ENCODE measurements around the gene BLOC1S3.

The BLOC1S3 gene

DNA sequence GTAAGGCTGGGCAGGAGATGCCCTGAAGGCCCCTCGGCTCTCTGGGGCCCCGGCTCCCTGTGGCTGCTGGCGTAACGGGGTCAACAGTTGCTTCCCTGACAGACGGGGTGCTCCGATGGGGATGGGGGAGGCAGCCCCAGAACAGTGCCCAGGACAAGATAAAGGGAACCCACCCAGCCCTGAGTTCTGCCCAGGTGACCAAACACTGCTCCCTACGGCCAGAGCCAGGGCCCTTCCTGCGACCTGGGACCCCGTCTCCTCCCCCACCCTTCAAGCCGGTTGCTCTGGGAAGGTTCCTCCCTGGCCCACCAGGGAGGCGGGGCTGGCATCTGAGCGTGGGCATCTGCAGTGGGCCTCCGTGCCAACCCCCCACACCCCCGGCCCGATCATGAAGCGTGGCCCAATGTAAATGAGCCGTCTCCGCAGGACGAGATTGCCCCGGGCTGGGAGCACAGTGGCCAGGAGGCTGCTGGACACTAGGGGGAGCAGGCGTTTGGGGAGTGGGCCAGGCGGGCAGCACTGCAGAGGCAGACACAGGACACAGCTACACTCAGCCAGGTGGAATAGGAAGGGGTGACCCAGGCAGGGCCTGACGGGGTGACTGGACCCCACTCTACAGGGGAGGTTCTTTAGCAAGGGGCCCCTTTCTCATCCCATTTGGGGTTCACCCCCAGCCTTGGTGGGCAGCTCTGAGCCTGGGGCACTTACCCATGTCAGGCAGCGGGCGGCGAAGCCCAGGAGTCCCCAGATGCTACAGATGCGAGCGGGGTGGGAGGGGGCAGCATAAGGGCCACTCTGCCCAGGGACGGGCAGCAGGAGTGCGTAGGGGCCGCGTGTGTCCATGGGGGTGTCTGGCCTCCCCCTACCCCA is 16.6 kb upstream of the BLOC1S3 start:
- no peak for DNase-seq (ENCODE audit: low read depth in 2 of 2)

DNA sequence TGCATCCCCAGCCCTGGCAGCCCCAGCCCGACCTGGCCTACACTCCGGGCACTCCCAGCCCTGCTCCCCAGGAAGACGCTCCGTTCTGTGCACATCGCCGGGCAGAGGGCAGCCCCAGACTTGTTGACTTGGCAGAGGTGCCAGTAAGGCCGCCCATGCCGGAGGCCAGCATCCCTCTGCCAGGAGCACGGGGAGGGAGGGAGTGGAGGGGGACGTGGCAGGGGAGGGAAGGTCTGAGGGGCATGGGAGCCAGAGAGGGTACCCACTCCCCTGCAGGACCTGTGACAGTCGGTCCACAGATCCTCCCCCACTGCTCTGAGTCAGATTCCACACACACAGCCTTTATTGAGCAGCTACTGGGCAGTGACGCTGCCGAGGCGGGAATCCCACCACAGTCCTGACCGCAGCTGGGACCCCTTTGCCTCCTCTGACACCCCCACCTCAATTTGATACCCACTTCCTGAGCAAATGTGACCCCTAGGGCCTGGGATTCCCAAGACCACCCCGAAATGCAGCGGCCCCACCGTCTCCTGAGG is 15.9 kb upstream of the BLOC1S3 start:
- DNase-seq (ENCODE audit: low read depth in 2 of 2): no peak

DNA sequence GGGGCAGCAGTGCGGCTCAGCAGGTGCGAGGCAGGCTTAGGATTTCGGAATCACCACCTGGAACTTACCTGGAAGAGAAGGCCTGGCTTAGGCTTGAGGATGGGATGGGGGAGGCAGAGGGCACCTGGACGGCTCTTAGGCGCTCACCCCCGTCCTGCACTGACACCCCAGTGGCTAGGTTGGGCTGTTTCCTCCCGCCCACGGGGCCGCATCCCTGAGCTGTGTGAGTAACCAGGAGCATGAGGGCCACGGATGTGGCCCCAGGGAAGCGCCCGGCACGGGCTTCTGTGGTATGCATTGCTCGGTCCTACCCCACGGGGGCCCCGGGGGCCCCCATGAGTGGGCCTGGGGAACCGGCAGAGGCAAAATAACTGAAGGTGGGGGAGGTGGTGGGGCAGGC is 15.4 kb upstream of the BLOC1S3 start:
- DNase-seq (ENCODE audit: low read depth in 2 of 2): no peak

DNA sequence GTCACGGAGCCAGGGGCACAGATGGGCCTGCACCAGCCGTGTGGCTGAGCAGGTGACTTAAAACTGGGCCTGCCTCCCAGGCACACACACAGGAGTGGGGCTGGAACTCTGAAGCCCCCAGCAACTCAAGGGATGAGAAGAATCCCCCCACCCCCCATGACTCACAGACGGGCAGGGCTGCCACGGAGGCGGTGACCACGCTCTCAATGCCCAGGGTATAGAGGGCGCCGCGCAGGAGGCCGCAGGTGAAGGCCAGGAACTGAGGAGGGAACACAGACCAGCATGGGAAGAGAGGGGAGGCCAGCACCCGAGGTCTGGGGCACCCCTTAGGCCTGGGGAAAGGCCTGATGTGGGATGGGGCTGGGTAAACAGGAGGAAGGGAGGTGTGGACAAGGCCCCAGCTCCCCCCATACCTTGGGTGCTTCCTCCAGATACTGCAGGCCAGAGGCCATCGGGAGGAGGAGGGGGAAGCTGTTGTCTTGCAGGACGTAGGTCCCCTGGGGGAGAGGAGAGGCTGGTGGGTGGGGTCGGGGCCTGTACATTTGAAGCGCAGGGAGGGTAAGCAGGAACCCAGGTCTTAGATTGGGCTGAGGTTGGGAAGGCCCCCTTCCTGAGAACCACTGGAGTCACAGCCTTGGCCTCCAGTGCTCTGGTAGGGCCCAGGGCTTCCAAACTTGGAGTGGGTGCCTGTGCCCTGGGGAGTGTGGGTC is 14.7 kb upstream of the BLOC1S3 start:
- no peak for DNase-seq (ENCODE audit: low read depth in 2 of 2)

DNA sequence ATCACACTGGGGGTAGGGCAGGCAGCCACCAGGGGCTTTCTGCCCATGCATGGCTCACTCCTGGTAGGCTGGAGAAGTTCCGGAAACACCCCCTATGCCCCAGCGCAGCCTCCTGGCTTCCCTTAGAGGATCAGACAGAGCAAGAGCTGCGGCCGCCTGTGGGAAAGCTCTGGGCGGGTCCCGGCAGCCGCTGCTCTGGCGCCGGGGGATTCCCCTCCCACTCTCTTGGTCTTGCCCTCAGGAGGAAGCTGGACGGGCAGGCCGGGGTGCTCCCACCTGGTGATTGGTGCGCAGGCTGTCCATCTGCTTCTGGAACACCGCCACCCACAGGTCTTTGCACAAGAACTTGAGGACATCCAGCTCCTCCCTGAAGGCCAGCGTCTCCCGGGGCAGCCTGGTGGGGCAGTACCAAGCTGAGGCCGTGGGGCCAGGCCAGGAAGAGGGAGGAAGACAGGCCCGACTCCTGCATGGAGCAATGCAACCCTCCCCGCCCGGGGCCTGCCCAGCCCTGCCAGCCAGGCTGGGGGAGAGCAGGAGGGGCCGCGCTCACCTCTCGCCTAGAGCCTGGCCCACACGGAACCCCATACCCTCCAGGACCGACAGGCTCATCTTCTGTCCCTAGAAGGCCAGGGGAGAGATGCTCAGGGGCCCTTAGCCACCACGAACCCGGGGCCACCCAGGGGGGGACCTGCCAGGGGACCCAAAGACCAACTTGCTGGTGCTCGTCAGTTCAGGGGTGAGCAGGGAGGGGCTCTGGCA is 13.8 kb upstream of the BLOC1S3 start:
- peak; percentile 16 to 39 for DNase-seq (ENCODE audit: low read depth in 2 of 2)

DNA sequence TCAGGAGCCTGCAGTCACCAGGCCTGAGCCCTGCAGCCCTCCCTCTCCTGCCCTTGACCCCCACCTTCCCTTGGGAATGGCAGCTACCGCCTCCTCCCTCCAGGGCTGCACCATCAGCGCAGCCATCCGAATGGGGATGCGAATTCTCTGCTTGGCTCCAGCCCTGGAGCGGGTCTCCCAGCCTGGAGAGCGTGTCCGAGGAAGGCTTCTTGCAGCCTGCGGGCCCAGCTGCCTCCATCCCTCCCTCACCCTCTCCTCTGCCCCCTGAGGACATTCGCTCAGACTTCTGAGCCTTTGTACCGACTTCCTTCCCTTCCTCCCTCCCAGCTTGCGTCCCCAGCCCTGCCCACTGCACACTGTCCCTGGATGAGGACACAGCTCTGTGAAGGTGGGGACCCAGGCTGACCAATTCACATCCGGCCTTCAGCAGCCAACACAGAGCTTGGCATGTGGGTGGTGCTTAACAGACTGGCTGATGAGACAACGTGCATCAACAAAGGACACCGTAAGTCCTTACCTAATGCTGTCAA is 11.8 kb upstream of the BLOC1S3 start:
- no peak for DNase-seq (ENCODE audit: low read depth in 2 of 2)

DNA sequence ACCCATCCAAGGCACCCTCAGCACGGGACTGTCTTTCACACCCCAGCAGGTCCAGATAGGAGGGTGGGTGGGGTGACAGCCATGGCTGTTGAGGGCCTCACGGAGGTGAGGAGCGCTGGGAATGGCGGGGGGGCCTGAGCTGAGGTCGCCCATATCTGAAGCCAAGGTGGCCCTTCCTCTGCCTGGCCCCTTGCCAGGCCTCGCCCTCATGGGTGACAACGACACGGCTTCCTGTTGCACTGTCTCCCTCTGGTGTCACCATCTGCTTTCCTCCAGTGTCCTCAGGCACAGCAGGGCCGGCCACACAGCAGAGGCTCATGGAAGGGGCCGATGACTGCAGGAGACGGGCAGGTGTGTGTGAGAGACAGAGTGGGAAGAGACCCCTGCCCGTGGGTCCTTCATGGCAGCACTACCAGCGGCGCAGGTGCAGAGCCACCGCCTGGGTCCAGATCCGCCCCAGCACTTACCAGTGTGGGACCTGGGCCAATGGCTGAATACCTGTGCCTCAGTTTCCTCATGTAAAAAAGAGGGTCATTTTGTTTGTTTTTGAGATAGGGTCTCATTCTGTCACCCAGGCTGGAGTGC is 9.7 kb upstream of the BLOC1S3 start:
- DNase-seq (ENCODE audit: low read depth in 2 of 2): no peak

DNA sequence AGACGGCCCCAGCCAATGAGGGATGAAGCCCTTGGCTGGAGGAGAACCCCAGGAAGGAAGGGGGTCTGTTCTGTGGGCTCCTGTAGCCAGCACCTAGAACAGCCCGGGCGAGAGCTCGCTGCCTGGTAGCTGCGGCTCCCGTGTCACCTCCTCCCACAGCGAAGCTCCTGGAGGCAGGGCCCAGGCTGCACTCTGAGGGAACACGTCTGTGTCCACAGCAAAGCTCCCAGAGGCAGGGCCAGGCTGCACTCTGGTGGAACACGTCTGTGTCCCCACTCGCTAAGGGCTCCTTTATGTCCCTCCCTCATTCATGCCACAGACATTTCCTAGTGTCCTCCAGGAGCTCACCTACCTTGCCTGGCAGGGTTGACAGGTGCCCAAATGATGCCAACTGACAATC is 9.0 kb upstream of the BLOC1S3 start:
- DNase-seq (ENCODE audit: low read depth in 2 of 2): no peak

DNA sequence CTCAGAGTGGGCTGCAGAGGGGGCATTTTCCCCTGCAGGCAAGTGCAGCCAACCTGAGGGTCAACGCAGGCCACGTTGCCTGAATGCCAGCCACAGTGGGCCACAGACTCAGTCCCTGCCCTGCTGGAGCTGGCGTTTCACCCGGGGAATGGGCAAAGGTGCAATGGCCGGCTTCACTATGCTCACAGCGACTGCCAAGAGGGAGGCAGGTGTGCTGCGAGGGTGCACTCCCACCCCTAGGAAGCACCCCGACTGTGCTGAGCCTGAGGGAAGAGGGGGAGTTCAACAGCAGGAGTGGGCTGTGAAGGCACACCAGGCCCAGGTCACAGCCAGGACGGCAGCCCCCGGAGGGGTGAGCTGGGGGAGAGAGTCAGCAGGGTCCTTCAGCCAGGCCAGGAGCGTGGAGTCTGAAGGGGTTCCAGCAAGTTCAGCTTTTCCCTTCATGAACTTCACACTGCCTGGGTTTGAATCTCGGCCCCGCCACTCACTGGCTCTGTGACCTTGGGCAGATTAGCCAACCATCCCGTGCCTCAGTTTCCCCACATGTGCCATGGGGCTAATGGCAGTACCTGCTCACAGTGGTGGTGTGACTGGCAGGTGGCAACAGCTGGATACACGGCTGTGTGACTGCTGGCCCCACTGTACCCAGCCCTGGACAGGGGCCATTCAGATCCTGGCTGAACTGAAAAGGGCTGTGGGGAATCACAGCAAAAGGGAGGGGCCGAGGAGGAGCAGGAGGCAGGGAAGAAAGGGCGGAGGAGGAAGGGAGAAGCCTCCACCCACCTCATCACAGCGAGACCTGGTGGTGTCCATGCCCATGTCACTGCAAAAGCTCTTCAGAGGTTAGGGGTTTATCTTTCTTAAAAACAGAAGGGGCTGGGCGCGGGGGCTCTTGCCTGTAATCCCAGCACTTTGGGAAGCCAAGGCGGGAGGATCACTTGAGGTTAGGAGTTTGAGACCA is 8.2 kb upstream of the BLOC1S3 start:
- no peak for DNase-seq (ENCODE audit: low read depth in 2 of 2)

DNA sequence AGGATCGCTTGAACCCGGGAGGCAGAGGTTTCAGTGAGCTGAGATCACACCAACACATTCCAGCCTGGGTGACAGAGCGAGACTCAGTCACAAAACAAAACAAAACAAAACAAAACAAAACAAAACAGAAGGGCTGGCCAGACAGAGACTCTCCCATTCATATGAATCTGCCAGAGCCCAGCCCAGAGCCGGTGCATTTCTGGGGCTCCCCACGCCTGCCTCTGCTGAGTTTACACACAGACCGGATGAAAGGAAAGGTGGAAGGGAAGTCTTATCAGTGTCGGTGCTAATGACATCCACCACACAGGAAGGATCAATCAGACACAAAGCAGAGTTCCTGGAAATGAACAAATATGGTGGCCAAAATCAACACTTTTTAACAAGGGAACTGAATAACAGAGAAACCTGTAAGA is 7.4 kb upstream of the BLOC1S3 start:
- peak in 1 of 2 donors; percentile 15 for DNase-seq (ENCODE audit: low read depth in 2 of 2)

DNA sequence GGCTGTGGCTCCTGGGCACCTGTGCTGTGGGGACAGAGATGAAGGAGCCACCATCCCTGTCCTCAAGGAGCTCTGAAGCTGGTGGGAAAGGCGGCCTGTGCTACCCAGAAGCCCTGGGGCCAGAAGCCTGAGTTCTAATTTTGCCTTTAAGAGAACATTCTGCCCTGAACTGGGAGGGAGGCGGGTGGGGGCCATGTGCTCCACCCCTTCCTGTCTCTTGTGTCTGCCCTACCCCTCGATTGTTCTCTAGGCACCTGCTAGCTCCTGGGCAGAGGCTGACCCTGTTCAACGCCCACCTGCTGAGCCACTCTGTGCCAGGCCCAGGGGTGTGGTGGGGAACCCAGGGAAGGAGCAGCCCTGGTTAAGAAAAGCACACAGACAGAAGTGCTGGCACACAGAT is 6.4 kb upstream of the BLOC1S3 start:
- no peak for DNase-seq (ENCODE audit: low read depth in 2 of 2)

DNA sequence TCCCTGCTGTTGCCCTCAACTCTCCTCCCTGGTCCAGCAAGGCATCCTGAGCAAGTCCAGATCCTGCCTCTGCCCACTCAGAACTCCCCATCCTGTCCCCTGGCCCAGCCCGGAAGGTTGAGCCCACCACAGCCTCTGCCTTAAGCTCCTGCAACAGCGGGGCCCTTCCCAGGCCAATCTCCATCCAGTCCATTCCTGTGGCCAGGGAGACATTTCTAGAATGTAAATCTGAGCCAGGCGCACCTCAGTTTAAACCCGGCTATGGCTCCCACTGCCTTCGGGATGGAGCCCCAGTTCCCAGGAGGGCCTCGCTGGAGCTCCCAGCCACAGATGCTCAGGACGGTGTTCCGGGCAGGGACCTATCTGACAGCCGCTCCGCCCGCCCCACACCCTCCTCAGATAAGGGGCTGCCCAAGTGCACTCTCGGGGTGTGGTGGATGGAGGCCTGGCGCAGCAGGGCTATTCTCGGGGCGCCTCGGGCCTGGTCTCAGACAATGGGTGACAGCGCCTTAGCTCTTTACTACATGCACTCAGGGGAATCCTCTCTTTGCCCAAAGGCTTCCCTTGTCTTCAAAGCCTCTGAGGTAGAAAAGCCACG is 5.9 kb upstream of the BLOC1S3 start:
- no peak for DNase-seq (ENCODE audit: low read depth in 2 of 2)

DNA sequence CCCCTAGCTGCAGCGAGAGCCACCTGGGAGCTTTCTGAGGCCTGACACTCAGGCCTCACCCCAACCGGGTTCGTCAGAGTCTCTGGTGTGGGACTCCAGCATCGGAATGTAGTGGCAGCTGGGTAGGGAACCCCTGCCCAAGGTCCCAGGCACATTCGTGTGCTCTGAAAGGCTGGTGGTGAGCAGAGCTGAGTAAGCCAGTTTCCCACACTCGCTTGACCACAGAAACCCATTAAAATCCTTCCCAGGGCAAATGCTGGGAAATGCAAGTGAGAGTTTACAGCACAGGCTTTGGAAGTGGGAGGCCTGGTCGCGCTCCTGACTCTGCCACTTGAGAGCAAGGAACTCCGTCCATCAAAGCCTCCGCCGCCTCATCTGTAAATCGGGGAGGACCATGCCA is 4.8 kb upstream of the BLOC1S3 start:
- no peak for DNase-seq (ENCODE audit: low read depth in 2 of 2)

DNA sequence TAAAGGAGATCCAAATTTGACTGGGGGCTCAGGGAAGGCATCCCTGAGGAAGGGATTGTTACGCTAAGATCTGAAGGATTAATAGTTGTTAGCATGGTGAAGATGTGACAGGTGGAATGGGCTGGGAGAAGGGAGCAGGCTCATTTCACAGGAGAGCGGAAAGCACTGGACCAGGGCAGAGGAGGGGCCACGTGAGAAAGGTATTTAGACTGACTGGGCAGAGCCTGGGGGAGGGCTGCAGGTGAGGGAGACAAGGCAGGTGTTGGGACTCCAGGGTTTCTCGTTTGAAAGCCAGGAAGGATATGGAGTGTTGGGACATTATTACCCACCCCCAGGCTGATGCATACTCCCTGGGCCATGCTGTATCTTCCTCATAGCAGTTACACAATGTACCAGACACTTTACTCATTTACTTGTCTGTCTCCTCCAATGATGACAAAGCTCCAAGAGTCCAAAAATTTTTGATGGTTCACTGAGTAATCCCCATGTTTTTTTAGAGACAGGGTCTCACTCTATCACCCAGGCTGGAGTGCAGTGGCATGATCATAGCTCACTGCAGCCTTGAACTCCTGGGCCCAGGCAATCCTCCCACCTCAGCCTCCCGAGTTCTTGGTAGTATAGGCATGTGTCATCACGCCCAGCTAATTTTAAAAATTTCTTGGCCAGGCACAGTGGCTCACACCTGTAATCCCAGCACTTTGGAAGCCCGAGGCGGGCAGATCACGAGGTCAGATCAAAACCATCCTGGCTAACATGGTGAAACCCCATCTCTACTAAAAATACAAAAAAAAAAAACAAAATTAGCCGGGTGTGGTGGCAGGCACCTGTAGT is 2.9 kb upstream of the BLOC1S3 start:
- DNase-seq (ENCODE audit: low read depth in 2 of 2): no peak

DNA sequence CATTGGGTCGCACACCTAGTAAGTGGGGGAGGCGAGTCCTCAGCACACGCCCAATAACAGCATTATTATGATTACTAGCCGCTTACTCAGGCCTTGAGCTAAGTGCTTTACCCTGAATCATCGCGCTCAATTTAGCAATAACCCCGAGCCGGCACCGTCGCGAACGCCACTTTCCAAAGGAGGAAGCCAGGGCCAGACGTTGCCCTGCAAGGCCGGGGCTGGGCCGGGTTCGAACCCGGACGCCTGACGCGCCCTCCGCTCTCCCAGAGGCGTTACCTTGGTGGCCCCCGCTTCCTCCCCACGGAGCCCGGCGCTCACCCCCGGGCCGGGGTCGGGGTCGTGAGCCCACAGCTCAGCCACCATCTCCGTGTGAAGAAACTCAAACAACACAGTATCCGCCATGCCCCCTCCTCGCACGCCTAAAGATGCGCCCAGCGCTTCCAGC is 745 bp upstream of the BLOC1S3 start, which contains the start of gene TRAPPC6A:
TRAPPC6A (minus strand) TSS at position 421 of the 445 bp plus-strand sequence; CDS start at position 402, 19 bp downstream.
- no peak for DNase-seq (ENCODE audit: low read depth in 2 of 2)

DNA sequence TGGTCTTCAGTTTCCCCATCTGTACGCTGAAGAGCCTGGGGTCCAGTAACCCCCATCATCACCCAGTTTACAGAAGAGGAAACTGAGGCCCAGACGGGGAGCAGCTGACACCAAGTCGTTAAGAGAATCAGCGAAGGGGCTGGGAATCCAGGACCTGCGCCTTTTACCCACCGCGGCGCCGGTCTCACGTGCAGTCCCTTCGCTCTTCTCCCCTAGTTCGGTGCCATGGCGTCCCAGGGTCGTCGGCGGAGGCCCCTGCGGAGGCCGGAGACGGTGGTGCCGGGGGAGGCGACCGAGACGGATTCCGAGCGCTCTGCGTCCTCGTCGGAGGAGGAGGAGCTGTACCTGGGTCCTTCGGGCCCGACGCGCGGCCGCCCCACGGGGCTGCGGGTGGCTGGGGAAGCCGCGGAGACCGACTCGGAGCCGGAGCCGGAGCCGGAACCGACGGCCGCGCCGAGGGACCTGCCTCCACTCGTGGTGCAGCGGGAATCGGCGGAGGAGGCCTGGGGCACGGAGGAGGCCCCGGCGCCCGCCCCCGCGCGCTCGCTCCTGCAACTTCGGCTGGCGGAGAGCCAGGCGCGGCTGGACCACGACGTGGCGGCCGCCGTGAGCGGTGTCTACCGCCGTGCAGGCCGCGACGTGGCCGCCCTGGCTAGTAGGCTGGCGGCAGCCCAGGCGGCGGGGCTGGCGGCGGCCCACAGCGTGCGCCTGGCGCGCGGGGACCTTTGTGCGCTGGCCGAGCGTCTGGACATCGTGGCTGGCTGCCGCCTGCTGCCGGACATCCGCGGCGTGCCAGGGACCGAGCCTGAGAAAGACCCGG is 698 bp downstream of the BLOC1S3 start:
- peak in 1 of 2 donors; percentile 23 for DNase-seq (ENCODE audit: low read depth in 2 of 2)

DNA sequence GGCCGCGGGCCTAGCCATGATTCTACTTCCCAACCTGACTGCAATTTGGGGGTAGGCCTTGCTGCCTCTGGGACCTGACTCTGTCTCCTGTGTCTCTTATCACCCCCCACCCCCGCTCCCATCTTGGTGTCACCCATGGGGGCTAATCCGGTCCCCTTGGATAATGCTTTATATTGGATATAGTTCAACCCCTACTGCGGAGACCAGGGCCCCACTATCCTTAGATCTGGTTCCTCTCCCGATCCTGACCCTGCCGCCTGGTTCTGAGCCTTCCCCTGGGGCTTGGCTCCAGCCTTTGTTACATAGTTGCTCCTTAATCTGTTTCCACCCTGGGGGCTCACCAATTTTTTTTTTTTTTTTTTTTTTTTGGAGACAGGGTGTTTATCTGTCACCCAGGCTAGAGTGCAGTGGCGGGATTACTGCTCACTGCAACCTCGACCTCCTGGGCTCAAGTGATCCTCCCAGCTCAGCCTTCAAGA is 1.3 kb downstream of the BLOC1S3 start:
- DNase-seq (ENCODE audit: low read depth in 2 of 2): no peak

DNA sequence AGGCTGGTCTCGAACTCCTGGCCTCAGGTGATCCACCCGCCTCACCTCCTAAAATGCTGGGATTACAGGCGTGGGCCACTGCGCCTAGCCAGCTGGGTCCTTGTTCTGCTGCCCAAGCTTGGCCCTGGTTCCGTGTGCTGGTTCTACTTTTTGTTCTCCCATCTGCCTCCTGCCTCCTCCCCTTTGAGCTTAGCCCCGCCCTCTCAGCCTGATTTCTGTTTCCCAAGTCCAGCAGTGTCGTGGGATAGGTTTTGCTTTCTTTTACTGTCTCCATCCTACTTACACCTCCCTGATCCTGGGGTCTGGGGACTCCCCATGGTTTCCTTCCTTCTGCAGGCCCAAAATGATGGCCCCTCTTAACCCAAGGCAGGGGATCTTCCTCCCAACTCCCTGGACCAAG is 2.4 kb downstream of the BLOC1S3 start:
- DNase-seq (ENCODE audit: low read depth in 2 of 2): no peak

All from stimulated activated CD8-positive, alpha-beta memory T cell treated with anti-CD3 and anti-CD28 coated beads, Interleukin-7, amount 100 ng/mL, for 4 hours (primary cell).